Ovary (tissue), 10 donors: ENCODE results near the gene ST8SIA2. TPM values are rescaled to one million over a fixed set of nuclear protein-coding genes. Genes with fewer than 3 reads are reported as not detected.

ENCODE experiments used
- DNase-seq, 5 donors: peaks; one replicate each; pipeline ENCODE4 v3.0.0-alpha.2; 2019 to 2020
- H3K27ac ChIP-seq, 2 donors: fragments of 200-600 bp; one replicate each; pipeline versions ENCODE4 v1.5.1 to v1.8.0; 2019 to 2022
- H3K27me3 ChIP-seq: fragments of 200-600 bp; one replicate; pipeline ENCODE4 v1.8.0; 2022
- H3K36me3 ChIP-seq: fragments of 200-600 bp; sonication (generic); one replicate; pipeline ENCODE4 v1.5.1; 2019
- H3K4me1 ChIP-seq: one replicate; pipeline ENCODE4 v1.8.1; 2013; ENCODE audit warnings: mild to moderate bottlenecking, moderate library complexity; ENCODE audit not compliant: insufficient read depth
- H3K4me3 ChIP-seq: fragments of 200-600 bp; sonication (generic); one replicate; pipeline ENCODE4 v1.5.1; 2017
- H3K9me3 ChIP-seq, 2 donors: fragments of 200-600 bp in 1 of 2; sonication (generic) in 1 of 2; one replicate each; pipeline versions ENCODE4 v1.5.1 to v1.8.1; 2013 to 2019; ENCODE audit warnings: mild to moderate bottlenecking in 1 of 2, moderate library complexity in 1 of 2
- EP300 ChIP-seq: sonication (generic); formaldehyde crosslinking; IDR thresholded peaks from one replicate; pipeline ENCODE4 v1.6.1; 2017; ENCODE audit warnings: antibody characterized with exemption
- POLR2A ChIP-seq: fragments of 450-650 bp; IDR thresholded peaks from one replicate; pipeline ENCODE4 v1.6.1; 2017; ENCODE audit warnings: antibody characterized with exemption, mild to moderate bottlenecking, moderate library complexity
- WGBS, 3 donors: extraction: QIAGEN DNeasy Blood & Tissue Kit in 1 of 3; methylation state at CpG; one replicate each; pipeline versions ENCODE4 v1.1.5 to v1.1.7; 2013 to 2017; 5-methylcytosine and 5-hydroxymethylcytosine counted together
- intact Hi-C, 4 donors: fragments of 100-400 bp; cut with DNase I; formaldehyde crosslinking; loops; one replicate each; pipeline versions ENCODE4 v1.11.0 to v1.15.1; 2022 to 2023
- long read RNA-seq, 3 donors: library from polyadenylated mRNA in 2 of 3; unstranded in 2 of 3; transcript quantifications; one replicate each; pipeline ENCODE4 v2.0.0 and lab custom pipeline, GENCODE V29; 2021 to 2026
- polyA plus RNA-seq, 2 donors: library from polyadenylated mRNA; stranded (reverse); fragments of 200-250 nt in 1 of 2; fragments of 350-450 nt in 1 of 2; fragmentation: Illumina TruSeq in 1 of 2; extraction: RNeasy Lipid Tissue Mini Kit (QIAGEN cat#74804) in 1 of 2; gene quantifications; one replicate each; pipeline ENCODE4 v1.2.3, GENCODE V29; 2013 to 2014
- total RNA-seq, 7 donors: library from RNA; depleted of rRNA in 2 of 7; stranded (reverse); fragments of >200 nt in 2 of 7; fragmentation: NEBNext Ultra II Directional in 3 of 7; extraction: Animal tissue kit (Norgen Biotek cat#: 25700) in 3 of 7; gene quantifications; one replicate each; pipeline versions ENCODE4 v1.1.0 to v1.2.4, GENCODE V29; 2016 to 2023
- TF ChIP-seq, protein P1 (sequence below), 3 donors: fragments of 450-650 bp in 2 of 3; fragments of 200-600 bp in 1 of 3; IDR thresholded peaks; one replicate each; pipeline versions ENCODE4 v1.5.1 to v1.8.0; 2016 to 2022; ENCODE audit warnings: antibody characterized with exemption in 3 of 3, mild to moderate bottlenecking in 1 of 3
- donor health status: DM: no; HTN: no; CAD: no; lungs with moderate emphysema.
- donor health status: DM: no; HTN: no; CAD: no.
- donor health status: Bipolar disorder and iron deficiency.
- donor health status: DM: yes; HTN: yes; CAD: no.
- donor health status: DM: no; HTN: no; CAD: no.
- donor health status: DM: yes; HTN: yes; CAD: no.

ST8SIA2 gene, protein sequence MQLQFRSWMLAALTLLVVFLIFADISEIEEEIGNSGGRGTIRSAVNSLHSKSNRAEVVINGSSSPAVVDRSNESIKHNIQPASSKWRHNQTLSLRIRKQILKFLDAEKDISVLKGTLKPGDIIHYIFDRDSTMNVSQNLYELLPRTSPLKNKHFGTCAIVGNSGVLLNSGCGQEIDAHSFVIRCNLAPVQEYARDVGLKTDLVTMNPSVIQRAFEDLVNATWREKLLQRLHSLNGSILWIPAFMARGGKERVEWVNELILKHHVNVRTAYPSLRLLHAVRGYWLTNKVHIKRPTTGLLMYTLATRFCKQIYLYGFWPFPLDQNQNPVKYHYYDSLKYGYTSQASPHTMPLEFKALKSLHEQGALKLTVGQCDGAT
- total RNA-seq: under 1 TPM in 4 of 7 donors, not detected in 3; 0.05 to 0.46 (median 0.26) TPM
- polyA plus RNA-seq: under 1 TPM in 1 of 2 donors, not detected in 1; 0.01 TPM
- long read RNA-seq, donor 1: 0 reads
- long read RNA-seq, donor 2: 0 reads
- long read RNA-seq, donor 3: 0 reads

DNA sequence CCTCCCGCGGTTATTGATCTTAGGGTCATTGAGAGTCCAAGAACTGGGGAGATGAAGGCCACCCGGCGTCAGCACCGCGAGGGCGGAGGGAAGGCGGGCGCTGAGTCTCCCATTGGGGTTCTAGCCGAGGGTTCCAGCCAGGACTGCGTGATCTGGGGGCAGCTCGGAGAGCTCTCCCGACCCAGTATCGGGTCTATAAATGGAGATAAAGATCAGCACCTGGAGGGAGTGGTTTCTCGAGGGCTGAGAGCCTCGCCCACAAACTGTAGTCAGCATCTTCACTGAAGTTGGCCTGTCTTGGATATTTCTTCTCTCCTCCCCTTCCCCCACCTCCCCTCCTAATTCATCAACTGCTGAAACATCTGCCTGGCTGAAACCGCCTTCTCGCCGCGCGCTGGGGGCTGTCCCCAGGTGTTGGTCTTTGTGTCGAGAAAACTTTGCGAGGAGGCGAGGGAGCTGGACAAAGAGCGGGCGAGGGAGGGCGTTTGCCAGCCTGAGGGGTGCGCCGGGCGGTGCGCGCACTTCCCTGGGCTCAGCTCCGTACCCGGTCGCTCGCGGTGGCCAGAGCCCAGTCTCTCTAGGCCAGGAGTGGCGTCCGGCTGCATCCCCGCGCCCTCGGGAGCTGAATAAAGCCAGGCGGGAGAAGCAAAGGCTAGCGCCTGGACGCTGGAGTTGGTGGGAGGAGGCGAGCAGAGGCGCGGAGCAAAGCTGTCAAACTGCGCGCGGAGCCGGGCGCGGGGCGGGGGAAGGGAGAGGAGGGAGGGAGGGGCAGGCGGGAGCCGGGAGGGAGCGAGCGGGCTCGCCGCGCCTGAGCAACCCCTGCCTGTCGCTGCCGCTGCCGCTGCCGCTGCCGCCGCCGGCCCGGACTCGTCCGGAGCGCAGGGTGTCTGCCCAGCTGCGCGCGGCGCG is at the start of gene ST8SIA2:
Gene ST8SIA2, plus strand, starts transcription at position 811 of the 909 bp plus-strand sequence. CDS start 184 bp downstream, outside the sequence.
- 2% methylated on average over 45 to 78 of the region's 78 CpGs for WGBS, 3 donors
- Histone ChIP-seq H3K27ac (no peak within 1 kb of the TSS), H3K27me3 (no peaks in the 10 kb centered on the region), H3K9me3 (no peaks in the 10 kb centered on the region), H3K36me3 (no peaks in the 10 kb centered on the region), H3K4me3 (no peak within 1 kb of the TSS), H3K4me1 (no peaks in the 10 kb centered on the region)
- TF ChIP-seq EP300 (no peak), POLR2A (no peak)
- TF ChIP-seq, protein P1, sequence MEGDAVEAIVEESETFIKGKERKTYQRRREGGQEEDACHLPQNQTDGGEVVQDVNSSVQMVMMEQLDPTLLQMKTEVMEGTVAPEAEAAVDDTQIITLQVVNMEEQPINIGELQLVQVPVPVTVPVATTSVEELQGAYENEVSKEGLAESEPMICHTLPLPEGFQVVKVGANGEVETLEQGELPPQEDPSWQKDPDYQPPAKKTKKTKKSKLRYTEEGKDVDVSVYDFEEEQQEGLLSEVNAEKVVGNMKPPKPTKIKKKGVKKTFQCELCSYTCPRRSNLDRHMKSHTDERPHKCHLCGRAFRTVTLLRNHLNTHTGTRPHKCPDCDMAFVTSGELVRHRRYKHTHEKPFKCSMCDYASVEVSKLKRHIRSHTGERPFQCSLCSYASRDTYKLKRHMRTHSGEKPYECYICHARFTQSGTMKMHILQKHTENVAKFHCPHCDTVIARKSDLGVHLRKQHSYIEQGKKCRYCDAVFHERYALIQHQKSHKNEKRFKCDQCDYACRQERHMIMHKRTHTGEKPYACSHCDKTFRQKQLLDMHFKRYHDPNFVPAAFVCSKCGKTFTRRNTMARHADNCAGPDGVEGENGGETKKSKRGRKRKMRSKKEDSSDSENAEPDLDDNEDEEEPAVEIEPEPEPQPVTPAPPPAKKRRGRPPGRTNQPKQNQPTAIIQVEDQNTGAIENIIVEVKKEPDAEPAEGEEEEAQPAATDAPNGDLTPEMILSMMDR (IDR thresholded peaks at IDR 0.05): no peak
- DNase-seq: no peak
- intact Hi-C loops: no loop called here

DNA sequence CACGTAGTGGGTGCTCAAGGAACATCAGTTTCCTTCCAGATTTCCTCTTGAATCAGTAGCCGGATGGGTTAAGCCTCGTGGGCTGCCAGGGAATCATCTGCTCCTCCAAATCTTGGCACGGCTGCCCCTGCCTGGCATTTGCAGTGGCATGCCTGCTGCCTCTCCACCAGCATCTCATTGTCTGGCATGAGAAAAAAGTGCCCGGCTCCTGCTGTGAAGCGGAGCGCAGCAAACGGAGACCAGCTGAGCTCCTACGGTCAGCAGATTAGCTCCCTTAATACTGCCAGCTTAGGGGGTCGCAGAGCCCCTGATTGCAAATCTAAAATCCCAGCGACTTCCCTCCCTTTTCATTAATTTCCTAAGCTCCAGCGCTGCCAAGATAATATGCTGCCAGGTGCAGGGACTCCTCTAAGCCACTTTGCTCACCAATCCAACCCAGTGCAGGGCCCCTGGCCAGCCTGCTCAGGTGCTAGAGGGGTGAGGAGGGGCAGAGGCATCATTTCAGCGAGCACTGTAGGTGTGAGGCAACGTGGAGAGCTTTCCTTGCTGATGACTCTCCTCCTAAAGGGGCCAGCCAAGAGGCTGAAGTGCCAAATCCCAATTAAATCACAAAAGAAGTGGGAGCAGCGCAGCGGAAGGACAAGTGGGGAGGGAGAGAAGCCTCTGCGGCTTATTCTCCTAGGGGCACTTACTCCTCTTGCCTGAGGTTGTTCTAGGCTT is 49.6 kb upstream of the ST8SIA2 start:
- H3K9me3 ChIP-seq: no peaks in the 10 kb centered on the region

DNA sequence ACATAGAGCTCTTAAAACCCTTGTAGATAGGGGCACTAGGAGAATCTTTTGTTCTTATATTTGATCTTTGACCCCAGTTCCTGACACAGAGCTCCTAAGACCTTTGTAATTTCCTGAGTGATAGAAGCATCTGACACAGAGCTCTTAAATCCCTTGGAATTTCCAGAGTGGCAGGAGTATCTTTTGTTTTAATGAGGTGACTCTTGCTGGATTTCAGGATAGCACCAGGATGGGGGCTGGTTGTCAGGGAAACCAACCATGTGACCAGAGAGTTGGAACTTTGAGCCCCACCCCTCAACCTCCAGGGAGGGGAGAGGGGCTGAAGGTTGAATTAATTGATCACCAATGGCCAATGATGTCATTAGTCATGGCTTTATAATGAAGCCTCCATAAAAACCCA is 47.6 kb upstream of the ST8SIA2 start:
- Histone ChIP-seq H3K27me3 (no peaks in the 10 kb centered on the region), H3K4me1 (no peaks in the 10 kb centered on the region), H3K36me3 (no peaks in the 10 kb centered on the region), H3K27ac (no peak overlapping the region), H3K4me3 (no peak overlapping the region), H3K9me3 (no peaks in the 10 kb centered on the region)
- TF ChIP-seq POLR2A (no peak), EP300 (no peak)
- TF ChIP-seq, protein P1 (IDR thresholded peaks at IDR 0.05): no peak
- DNase-seq: no peak
- intact Hi-C loops: no loop called here

More for the DNA sequence above, 49.6 kb upstream of the ST8SIA2 start:
- intact Hi-C loops: no loop called here
- H3K27me3 ChIP-seq: no peaks in the 10 kb centered on the region
- no peak overlapping the region for H3K4me3 ChIP-seq
- no peak for DNase-seq
- TF ChIP-seq EP300: no peak
- no peak for TF ChIP-seq POLR2A
- TF ChIP-seq, protein P1 (IDR thresholded peaks at IDR 0.05): no peak
- H3K4me1 ChIP-seq: no peaks in the 10 kb centered on the region
- no peaks in the 10 kb centered on the region for H3K36me3 ChIP-seq
- no peak overlapping the region for H3K27ac ChIP-seq
- WGBS, 3 donors: 21 to 31% (median 26%) methylated on average over 17 of the region's 17 CpGs

DNA sequence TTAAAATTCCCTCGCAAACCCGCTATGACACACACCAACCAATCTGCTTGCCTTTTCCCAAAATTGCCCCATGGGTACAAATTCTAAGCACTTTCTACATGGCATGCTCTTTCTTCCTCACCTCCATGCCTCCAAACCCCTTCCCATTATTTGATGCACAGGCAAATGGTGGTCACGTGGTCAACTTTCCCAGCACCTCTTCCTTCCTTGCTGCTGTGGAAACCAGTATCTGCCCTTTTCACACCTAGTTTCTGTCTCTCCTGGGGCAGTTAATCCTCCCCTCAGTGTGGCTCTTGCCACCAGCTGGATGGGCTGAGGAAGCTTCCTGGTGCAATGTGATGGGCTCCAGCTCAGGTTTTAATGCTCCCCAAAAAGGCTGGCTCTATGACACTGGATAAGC is 38.4 kb upstream of the ST8SIA2 start:
- Histone ChIP-seq H3K27me3 (no peaks in the 10 kb centered on the region), H3K36me3 (no peaks in the 10 kb centered on the region), H3K27ac (no peak overlapping the region), H3K9me3 (no peaks in the 10 kb centered on the region), H3K4me1 (no peaks in the 10 kb centered on the region), H3K4me3 (no peak overlapping the region)
- TF ChIP-seq POLR2A (no peak), EP300 (no peak)
- TF ChIP-seq, protein P1 (IDR thresholded peaks at IDR 0.05): no peak
- 92 to 99% (median 94%) methylated on average over 3 of the region's 3 CpGs for WGBS, 3 donors
- no peak for DNase-seq
- intact Hi-C loops: no loop called here
